MM.1S (cell line): ENCODE results near the gene COPS2.

Experiments used
- CTCF ChIP-seq: fragments of 300-600 bp; sonication (generic); IDR thresholded peaks from 2 replicates; pipeline ENCODE4 v1.5.1; 2016; ENCODE audit warnings: antibody characterized with exemption, low read length, mixed read lengths
- EZH2 ChIP-seq: fragments of 300-600 bp; sonication (generic); optimal IDR thresholded peaks from 2 replicates; pipeline ENCODE3; 2017; ENCODE audit warnings: low read depth, mild to moderate bottlenecking, antibody characterized with exemption, low read length, mixed read lengths

GRCh38 chr15:49124371-49124770 is 31.0 kb downstream of the COPS2 start:
- no peak for TF ChIP-seq CTCF
- no peak for TF ChIP-seq EZH2
